Stimulated activated naive CD4-positive, alpha-beta T cell treated with Interleukin-2 at 50 U/mL for 16 hours (primary cell): ENCODE results near the gene PROX1.

Source experiments
- DNase-seq: peaks from one replicate; lab custom pipeline; 2025; lab: John Stamatoyannopoulos, UW

Gene PROX1

GRCh38 chr1:213987927-213988506 is at the start of gene PROX1:
PROX1 (plus strand) TSS chr1:213987973; CDS start chr1:213996536, 8,563 bp downstream.
- DNase-seq: no peak

GRCh38 chr1:213938776-213939175 is 49.0 kb upstream of the PROX1 start:
- no peak for DNase-seq

- no peak for DNase-seq
Measured at GRCh38 chr1:213939888-213940287, 47.9 kb upstream of the PROX1 start.

- no peak for DNase-seq
Measured at GRCh38 chr1:213940947-213941346, 46.8 kb upstream of the PROX1 start.

GRCh38 chr1:213942061-213942460 is 45.7 kb upstream of the PROX1 start:
- no peak for DNase-seq

GRCh38 chr1:213947200-213947801 is 40.5 kb upstream of the PROX1 start:
- DNase-seq: no peak

GRCh38 chr1:213951876-213952275 is 35.9 kb upstream of the PROX1 start:
- DNase-seq: no peak

GRCh38 chr1:213953806-213954205 is 34.0 kb upstream of the PROX1 start:
- no peak for DNase-seq

GRCh38 chr1:213956295-213956770 is 31.4 kb upstream of the PROX1 start:
- no peak for DNase-seq

- no peak for DNase-seq
Measured at GRCh38 chr1:213958346-213958745, 29.4 kb upstream of the PROX1 start.

- no peak for DNase-seq
Measured at GRCh38 chr1:213960963-213961362, 26.8 kb upstream of the PROX1 start.

GRCh38 chr1:213962508-213962907 is 25.3 kb upstream of the PROX1 start:
- DNase-seq: no peak

- no peak for DNase-seq
Measured at GRCh38 chr1:213966122-213966521, 21.7 kb upstream of the PROX1 start.

- DNase-seq: no peak
Measured at GRCh38 chr1:213968146-213968825, 19.5 kb upstream of the PROX1 start.

- no peak for DNase-seq
Measured at GRCh38 chr1:213969958-213970555, 17.7 kb upstream of the PROX1 start.

- no peak for DNase-seq
Measured at GRCh38 chr1:213972141-213972540, 15.6 kb upstream of the PROX1 start.

GRCh38 chr1:213973129-213973528 is 14.6 kb upstream of the PROX1 start:
- DNase-seq: no peak

- no peak for DNase-seq
Measured at GRCh38 chr1:213976665-213977485, 10.9 kb upstream of the PROX1 start.

- DNase-seq: no peak
Measured at GRCh38 chr1:213977486-213977842, 10.3 kb upstream of the PROX1 start.

- DNase-seq: no peak
Measured at GRCh38 chr1:213977909-213978308, 9.9 kb upstream of the PROX1 start.

GRCh38 chr1:213979751-213980586 is 7.8 kb upstream of the PROX1 start:
- DNase-seq: no peak
